ENCODE data around the gene FOXE3.
A peak's percentile ranks its signal among the peaks of the same experiment; 100 is the strongest.

The FOXE3 gene

GRCh38 chr1:47436304-47436978, 20.4 kb downstream of the FOXE3 start:
- DNase-seq = peak; percentile 82

DNA sequence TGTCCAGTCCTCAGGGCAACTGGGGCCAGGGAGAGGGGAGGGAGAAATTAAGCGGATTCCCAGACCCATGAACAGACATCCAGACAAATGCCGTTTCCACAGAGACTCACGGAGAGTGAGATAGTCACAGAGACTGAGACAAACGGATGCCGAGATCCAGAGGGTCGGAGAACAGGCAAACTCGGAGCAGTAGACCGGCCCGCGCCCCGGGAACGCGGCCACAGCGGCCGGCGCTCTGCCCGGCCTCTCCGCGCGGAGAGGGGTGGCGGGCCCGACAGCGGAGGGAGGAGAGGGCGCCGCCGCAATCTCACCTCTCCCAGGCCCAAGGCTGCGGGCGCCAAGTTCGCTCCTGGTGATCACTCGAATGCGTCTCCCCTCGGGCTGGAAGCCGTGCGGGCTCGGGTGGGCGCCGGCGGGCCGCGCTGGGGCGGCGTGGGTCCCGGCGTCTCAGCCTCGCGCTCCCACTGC, 20.9 kb downstream of the FOXE3 start:
- DNase-seq = no peak

DNA sequence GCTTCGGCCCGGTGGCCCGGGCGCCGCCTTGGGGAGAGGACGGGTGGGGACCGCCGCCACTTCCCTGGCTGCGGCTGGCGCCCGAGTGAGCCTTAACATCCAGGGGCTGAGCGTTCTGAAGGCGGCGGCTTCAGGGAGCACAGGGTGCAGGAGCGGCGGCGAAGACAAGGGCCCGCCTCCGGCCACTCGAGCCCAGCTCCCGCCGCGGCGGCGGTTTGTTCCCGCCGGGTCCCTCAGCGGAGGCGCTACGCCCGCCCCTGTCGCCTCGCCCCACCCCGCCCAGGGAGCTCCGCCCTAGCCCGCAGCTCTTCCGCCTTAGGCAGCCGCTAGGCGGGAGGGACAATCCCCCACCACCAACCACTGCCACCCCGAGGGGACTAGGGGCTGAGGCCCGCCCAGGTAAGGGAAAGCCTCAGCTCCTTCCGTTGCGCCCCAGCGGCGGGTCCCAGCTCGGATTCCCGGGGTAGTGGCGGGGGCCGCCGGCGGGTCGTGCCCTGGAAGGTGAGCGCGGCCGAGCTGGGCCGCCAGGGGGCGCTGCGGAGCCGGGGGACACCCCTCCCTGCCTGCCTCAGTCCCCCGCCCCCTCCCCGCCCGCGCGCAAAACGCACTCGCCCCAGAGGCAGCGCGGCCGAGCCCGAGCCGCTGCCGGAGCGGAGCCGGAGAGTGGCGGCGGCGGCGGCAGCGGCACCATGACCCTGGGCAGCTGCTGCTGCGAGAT, 21.5 kb downstream of the FOXE3 start, which contains the start of gene FOXD2:
FOXD2 (plus strand) TSS at position 598 of the 718 bp plus-strand sequence; CDS start at position 690, 92 bp downstream.
- DNase-seq = peak; percentile 93 to 96

DNA sequence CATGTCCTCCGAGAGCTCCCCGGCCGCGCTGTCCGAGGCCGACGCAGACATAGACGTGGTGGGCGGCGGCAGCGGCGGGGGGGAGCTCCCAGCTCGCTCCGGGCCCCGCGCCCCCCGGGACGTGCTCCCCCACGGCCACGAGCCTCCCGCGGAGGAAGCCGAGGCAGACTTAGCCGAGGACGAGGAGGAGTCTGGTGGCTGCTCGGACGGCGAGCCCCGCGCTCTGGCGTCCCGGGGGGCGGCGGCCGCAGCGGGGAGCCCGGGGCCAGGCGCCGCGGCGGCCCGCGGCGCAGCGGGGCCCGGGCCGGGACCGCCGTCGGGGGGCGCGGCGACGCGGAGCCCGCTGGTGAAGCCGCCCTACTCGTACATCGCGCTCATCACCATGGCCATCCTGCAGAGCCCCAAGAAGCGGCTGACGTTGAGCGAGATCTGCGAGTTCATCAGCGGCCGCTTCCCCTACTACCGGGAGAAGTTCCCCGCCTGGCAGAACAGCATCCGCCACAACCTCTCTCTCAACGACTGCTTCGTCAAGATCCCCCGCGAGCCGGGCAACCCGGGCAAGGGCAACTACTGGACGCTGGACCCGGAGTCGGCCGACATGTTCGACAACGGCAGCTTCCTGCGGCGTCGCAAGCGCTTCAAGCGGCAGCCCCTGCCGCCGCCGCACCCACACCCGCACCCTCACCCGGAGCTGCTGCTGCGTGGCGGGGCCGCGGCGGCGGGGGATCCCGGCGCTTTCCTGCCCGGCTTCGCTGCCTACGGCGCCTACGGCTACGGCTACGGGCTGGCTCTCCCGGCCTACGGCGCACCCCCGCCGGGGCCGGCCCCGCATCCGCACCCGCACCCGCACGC, 22.3 kb downstream of the FOXE3 start:
- peak in 1 of 2 donors; percentile 15 for DNase-seq

DNA sequence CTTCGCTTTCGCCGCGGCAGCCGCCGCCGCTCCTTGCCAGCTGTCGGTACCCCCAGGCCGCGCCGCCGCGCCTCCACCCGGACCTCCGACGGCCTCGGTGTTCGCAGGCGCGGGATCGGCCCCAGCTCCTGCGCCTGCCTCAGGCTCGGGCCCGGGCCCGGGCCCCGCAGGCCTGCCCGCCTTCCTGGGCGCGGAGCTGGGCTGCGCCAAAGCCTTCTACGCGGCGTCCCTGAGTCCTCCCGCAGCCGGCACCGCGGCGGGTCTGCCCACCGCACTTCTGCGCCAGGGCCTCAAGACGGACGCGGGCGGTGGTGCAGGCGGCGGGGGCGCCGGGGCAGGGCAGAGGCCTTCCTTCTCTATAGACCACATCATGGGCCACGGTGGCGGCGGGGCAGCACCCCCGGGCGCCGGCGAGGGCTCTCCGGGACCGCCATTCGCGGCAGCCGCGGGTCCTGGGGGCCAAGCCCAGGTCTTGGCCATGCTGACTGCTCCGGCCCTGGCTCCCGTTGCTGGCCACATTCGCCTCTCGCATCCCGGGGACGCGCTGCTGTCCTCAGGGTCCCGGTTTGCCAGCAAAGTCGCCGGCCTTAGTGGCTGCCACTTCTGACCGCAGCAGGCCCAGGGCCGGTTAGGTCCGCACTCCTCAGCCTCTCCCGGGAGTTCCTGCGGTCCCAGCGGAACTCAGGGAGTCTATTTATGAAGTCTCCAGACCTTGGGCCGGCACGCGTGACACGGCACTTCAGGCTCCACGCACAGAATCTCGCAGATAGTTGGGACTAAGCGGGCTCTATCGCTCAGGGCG, 23.1 kb downstream of the FOXE3 start:
- DNase-seq = no peak

- no peak for DNase-seq
These were observed 23.9 kb downstream of the FOXE3 start for GRCh38 chr1:47439819-47440598.

DNA sequence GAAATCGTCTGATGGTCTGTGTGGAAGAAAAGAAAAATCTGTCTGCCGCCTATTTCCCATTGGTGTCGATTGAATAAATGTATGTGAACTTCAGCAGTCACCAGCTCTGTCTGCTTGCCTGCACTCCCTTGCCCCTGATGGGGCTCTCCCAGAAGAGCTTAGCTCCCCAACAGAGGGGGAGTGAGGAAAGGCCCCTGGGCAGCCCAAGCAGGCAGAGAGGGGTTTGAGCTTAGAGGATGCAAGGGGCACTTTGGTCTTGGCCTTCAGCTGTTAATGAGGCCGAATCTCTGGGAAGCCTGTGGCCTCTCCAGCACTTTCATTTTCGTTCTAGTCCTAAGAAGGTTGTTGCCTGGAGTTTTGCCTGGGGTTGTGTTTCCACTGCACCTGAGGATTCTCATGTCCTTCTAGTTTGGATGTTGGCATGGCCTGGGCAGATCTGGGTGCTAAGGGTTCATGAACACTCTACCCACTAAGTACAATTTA, 24.6 kb downstream of the FOXE3 start:
- DNase-seq = no peak

- DNase-seq = no peak
These were observed 25.5 kb downstream of the FOXE3 start for GRCh38 chr1:47441450-47442106.

DNA sequence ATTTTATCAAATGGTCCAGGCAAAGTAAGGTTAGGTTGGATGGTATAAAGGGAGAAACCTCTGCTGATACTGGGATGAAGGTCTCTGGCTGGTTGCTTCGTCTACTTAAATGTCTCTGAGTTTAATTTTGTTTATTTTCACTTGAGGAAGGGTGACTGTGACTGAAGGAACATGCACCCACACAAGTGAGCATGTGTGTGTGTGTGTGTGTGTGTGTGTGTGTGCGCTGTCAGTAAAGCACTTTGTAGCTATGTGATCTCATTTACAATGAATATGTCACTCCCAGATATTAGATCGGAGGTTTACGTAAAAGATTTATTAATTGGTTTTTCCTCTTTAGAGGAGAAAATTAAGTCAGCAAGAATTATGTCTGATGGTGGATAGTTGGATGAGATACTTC, 26.1 kb downstream of the FOXE3 start:
- DNase-seq = no peak

GRCh38 chr1:47442842-47443529, 26.9 kb downstream of the FOXE3 start:
- no peak for DNase-seq

DNA sequence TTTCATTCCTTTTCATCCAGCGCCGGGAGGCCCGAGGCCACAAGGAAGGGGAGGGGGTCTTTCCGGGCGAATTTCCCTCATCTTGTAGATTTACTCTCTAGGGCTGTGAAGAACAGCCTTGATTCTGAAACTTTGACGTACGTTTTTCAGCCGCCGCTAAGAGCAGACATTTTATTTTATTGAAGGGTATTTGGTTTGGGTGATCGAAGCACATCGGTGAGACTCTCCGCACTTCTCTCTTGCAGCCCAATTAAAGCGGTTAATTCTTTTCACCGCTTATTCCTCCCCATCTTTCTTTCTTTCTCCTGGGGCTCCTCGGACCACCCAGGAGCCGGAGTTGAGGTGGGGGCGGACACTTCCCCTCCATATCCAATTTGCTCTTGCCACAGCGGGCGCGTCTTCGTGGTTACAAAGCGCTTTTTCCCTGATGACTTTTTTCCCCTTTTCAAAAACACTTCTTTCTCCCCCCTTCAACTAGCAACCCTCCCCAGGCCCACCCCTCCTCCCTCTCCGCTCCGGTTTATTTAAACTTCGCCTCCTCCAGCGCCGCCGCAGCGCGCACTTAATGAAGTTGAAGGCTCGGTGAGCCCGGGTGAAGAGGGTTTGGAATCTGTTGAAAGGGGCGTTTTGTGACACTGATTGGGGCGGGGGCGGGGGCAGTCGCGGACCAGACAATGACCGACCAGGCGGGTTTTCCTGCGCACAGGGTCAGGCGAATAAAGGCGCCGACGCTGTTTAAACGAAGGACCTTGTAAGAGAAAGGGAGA, 27.6 kb downstream of the FOXE3 start:
- DNase-seq = no peak

DNA sequence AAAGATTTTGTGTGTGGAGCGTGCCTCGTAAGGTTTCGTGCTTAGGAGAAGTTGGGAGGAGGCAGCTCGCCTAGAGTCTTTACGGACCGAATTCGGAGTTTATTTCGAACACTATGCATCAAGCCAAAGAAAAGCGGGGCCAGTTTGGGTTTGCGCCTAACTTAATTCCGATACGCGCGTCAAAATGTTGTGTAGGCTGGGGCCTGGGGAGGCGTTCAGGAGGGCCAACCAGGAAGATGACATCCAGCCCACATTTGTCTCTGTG, 28.1 kb downstream of the FOXE3 start:
- DNase-seq = no peak

DNA sequence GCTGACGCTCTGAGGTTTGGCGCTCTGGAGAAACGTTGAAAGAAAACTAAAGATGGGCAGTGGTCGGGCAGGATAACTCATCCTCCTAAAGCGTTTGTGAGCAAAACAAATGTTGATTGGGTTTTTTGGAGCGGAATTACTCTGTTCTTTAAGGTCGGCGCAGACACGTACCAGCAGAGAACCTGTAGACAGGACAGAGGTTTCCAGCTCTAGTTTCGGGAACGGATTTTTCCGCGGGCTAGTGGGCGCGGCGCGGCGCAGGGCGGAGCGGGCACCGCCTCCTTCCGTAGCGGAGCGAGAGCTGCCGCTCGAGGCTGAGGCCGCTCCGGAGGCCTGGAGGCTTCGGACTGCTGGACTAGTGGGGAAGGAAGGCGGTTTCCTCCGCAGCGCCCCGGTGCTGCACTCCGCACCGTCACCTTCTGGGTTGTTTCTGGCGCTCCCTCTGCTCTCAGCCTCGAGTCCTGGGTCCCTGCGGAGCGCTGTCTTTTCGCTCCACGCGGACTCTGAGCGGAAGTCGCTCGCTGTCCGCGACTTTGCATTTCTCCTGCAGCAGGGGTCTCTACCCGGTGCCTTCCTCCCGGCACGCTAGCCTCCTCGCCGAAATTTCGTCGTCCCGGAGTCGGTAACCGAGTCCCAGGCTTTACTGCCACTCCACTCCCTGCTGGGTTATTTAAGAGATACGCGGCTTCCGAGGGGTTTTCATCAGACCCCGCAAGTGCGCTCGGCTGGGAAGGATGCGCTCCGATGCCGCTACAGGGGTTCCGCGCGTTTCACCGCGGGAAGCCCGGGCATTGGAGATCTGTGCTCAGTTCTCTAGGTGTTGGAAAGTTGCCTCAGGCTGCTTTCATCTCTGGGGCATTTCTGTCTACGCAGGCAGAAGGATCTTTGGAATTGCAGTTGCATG, 28.7 kb downstream of the FOXE3 start:
- DNase-seq = peak in 1 of 2 donors; percentile 32

DNA sequence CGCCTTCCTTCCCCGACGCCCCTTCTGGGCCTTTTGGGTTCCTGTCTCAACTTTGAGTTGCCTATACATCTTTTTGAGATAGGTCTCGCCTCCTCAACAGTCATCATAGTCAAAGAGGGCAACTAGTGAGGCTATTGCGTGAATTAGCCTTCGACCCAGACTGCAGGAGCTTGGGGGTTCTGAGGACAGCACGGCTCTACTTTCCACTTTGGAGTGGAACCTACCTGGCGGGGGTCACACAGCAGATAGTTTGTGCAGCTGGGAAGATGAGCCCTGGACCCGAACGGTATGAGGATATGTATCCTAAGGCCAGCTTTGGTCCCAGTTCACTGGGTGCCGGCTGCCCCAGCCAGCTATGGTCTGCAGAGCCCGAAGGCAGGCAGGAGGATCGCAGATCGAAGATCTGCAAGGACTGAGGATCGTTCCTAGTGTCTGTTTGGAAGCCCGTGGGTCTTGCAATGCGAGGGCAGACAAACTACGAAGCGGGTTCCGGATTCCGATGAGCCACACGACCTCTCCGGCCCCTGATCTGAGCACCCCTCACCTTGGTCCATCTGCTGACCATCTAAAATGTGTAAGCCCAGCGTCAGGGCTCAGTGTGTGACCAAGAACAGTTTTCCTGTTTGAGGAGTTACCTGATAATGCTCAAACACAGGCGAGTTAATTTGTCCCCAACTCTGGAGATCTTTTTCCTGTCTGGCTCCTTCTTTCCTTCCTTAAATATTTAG, 29.9 kb downstream of the FOXE3 start:
- no peak for DNase-seq

GRCh38 chr1:47448462-47449222, 32.6 kb downstream of the FOXE3 start:
- DNase-seq = no peak

DNA sequence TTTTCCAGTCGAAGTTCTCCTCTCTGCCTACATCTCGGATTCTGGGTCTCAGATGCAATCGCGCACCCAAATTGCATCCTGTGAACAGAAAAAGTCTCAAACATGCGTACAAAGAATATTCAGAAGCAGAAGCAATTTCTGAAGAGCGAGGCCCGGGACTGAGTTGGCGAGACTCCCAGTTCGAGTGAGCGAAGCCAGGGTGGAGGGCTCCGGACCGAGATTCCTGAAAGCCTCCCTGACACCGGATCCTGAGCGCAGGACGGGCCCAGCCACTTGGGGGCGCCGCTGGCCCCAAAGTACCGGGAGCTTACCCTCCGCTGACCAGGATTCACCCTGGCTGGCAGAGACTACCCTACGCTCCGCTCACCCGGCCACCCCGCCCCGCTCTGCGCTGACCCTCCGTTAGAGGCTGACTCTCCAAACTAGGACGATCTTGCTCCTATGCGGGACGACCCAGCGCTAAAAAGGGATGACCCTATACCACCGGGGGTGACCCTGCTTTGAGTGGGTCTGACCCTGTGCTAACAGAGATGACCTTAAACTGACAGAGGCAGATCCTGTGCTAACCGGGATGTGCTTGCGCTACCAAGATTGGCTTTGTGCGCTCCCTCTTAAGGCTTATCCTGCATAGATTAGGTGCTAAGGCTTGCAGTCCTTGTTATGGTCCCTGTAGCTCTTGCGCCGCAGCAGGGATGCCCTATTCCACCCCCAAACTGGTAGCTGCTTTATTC, 33.9 kb downstream of the FOXE3 start:
- no peak for DNase-seq

Measured in stimulated activated CD4-positive, alpha-beta T cell treated with anti-CD3 and anti-CD28 coated beads, Interleukin-2, amount 100 ng/mL, for 48 hours (primary cell).